ENCODE results near the gene TBC1D2B. TPM values are rescaled to one million over a fixed set of nuclear protein-coding genes. Genes with fewer than 3 reads are reported as not detected.
"Not testable (repeated sequence)": the region's sequence is repeated elsewhere in the genome, so short reads cannot be mapped to it uniquely, and the experiment has no call there.

The TBC1D2B gene
- polyA plus RNA-seq, 3 donors, result 19.0 to 47.3 (median 24.4) TPM

GRCh38 chr15:77953926-77954325 is 123.6 kb downstream of the TBC1D2B start:
- 27 to 58% (median 48%) methylated on average over 2 to 5 of the region's 5 CpGs for WGBS, 3 donors
- not testable (repeated sequence) for H3K27ac ChIP-seq (ENCODE audit: low read depth, low read length)

- WGBS, 3 donors, result 80 to 90% (median 82%) methylated on average over 4 of the region's 5 CpGs
- H3K27ac ChIP-seq (ENCODE audit: low read depth, low read length), result not testable (repeated sequence)
Measured at GRCh38 chr15:77952928-77953446, 124.5 kb downstream of the TBC1D2B start.

- 87 to 89% (median 88%) methylated on average over 4 of the region's 5 CpGs for WGBS, 3 donors
- H3K27ac ChIP-seq (ENCODE audit: low read depth, low read length), result not testable (repeated sequence)
Measured at GRCh38 chr15:77951105-77951786, 126.3 kb downstream of the TBC1D2B start.

GRCh38 chr15:77950470-77950869 is 127.0 kb downstream of the TBC1D2B start:
- H3K27ac ChIP-seq (ENCODE audit: low read depth, low read length), result not testable (repeated sequence)
- WGBS, 3 donors, result 97 to 100% (median 100%) methylated on average over 1 of the region's 2 CpGs

GRCh38 chr15:77945566-77945965 is 131.9 kb downstream of the TBC1D2B start:
- 88 to 92% (median 89%) methylated on average over 2 of the region's 2 CpGs for WGBS, 3 donors
- H3K27ac ChIP-seq (ENCODE audit: low read depth, low read length), result no peak overlapping the region

Other genes with a start within 250 kb of the TBC1D2B start
- under 1 TPM in 1 of 3 donors, not detected in 2; 0.02 TPM for gene SH2D7, start 14.8 kb upstream of the TBC1D2B start, polyA plus RNA-seq
- 1 to 10 TPM; 2.2 to 9.4 (median 3.0) TPM for gene CIB2, start 53.7 kb upstream of the TBC1D2B start, polyA plus RNA-seq
- 10 to 100 TPM; 13.9 to 50.6 (median 34.4) TPM for gene IDH3A, start 71.7 kb upstream of the TBC1D2B start, polyA plus RNA-seq
- under 1 TPM; 0.09 to 0.27 (median 0.11) TPM for gene ACSBG1, start 156.9 kb upstream of the TBC1D2B start, polyA plus RNA-seq
- gene DNAJA4, start 186.9 kb upstream of the TBC1D2B start, polyA plus RNA-seq, result 10 to 100 TPM in 1 of 3 donors, 1 to 10 TPM in 2; 8.6 to 38.5 (median 9.4) TPM
- 10 to 100 TPM; 29.0 to 58.3 (median 55.7) TPM for gene SKIC8, start 221.9 kb upstream of the TBC1D2B start, polyA plus RNA-seq

Data from adipose tissue (tissue), 3 donors.